Skeletal muscle satellite cell (primary cell): ENCODE measurements around the gene TMEM132D. TPM values are rescaled to one million over a fixed set of nuclear protein-coding genes. Genes with fewer than 3 reads are reported as not detected.

Experiments
- small RNA-seq: library from RNA; depleted of rRNA; stranded (forward); fragments of <200 nt; gene quantifications from one replicate; pipeline ENCODE3, GENCODE V24; 2012

Gene TMEM132D

Small RNAs within 50 kb of the gene (small RNA-seq; reads per million reads assigned to genes)
- not detected for gene RF02271
